Head of caudate nucleus (tissue), 42 donors: ENCODE measurements around the gene CDH20.

Source experiments
- DNase-seq, 42 donors: peaks; one replicate each; pipeline versions ENCODE4 v3.0.0 to v3.0.0-alpha.2; 2020 to 2021; ENCODE audit warnings: mixed read lengths in 7 of 42
- intact Hi-C: fragments of 100-400 bp; cut with DNase I; formaldehyde crosslinking; loops from one replicate; pipeline ENCODE4 v1.15.0; 2022

The CDH20 gene

GRCh38 chr18:61471942-61472341, 138.7 kb downstream of the CDH20 start:
- DNase-seq, result no peak
- intact Hi-C loops, result no loop called here

- intact Hi-C loops, result no loop called here
- DNase-seq, result no peak
Measured at GRCh38 chr18:61474341-61474740, 141.1 kb downstream of the CDH20 start.

GRCh38 chr18:61474918-61475317, 141.7 kb downstream of the CDH20 start:
- intact Hi-C loops, result no loop called here
- DNase-seq, result no peak

DNA sequence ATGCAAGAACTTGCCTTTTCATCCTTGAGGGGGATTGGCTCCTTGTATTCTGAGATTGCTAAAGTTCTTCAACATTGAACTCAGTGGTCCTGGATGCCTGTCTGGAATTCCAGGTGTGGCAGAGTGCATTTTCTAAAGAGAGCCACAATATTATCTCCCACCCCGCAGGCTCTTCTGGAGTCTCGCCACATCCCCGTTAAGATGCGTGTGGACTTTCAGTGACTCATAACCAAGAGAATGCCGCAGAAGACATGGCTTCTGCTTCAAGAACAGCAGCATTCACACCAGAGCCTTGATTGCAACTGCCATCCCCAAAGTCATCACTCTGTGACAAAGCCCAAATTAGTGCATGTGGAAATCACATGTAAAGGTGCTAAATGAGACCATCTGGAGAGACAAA, 142.7 kb downstream of the CDH20 start:
- no peak for DNase-seq
- intact Hi-C loops, result no loop called here

DNA sequence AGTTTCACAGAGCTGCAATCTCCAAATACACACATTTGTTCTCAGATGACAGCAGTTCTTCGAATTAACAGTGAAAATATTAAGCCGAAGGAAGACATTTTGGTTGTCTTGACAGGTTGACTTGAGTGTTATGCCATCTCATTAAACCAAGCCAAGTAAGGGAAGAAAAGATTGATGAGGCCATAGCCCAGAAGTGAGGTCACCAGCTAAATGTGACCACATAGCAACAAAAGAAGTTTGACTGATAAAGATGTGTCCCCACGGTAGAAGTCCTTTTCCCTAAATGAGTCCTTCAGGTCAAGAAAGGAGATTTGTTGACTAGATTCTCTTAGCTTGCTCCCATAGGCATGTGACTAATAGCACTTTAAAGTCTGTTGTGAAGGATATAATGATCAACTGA, 156.1 kb downstream of the CDH20 start:
- intact Hi-C loops, result no loop called here
- no peak for DNase-seq

GRCh38 chr18:61496374-61496773, 163.1 kb downstream of the CDH20 start:
- intact Hi-C loops, result no loop called here
- DNase-seq, result no peak

DNA sequence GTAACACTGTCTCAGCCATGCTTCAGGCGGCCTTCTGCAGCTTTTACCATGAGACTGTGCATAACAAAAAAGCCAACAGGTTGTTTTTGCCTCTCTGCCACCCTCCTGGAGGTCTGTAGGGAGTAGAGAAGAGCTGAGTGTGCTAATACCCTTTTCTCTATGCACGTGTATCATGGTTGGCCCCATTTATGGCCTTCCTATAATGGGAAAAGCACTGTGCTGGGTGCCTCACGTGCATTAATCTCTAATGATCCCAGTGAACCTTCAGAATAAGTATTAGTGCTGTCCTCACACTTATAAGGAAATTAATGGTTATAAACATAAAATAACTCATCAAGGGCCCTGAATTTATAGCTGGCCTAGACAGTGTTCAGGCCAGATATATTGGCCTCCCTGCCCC, 164.2 kb downstream of the CDH20 start:
- intact Hi-C loops, result no loop called here
- no peak for DNase-seq

- intact Hi-C loops, result loop anchor here (2.0 to 10.0 kb wide), 2 partner anchors 182 to 698 kb away; no protein-coding TSS in a partner anchor
- DNase-seq, result peak in 38 of 42 donors; percentile 11 to 90 (median 67)
Measured at GRCh38 chr18:61502472-61502871, 169.2 kb downstream of the CDH20 start.

- intact Hi-C loops, result loop anchor here (2.0 to 10.0 kb wide), 2 partner anchors 183 to 699 kb away; no protein-coding TSS in a partner anchor
- DNase-seq, result no peak
Measured at GRCh38 chr18:61503688-61504087, 170.5 kb downstream of the CDH20 start.

GRCh38 chr18:61528961-61529360, 195.7 kb downstream of the CDH20 start:
- DNase-seq, result no peak
- intact Hi-C loops, result no loop called here

DNA sequence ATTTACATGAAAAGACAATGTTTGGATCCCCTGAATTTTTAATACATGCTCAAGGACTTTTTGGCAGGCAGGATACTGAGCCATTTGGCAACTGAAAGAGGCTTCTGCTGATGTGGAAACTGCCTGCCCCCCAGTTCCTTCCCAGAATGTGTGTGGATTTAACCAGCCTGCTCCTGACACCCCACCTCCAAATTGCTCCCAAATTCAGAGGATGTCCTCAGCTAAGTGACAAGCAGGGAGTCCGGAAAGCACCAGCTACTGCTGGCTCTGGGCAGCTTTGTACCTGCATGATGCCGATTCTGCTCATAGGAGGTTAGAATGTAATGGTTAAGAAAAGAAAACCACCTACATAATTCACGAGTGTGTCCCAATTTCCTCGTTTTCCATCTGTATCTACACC, 197.5 kb downstream of the CDH20 start:
- peak in 1 of 42 donors; percentile 7 for DNase-seq

GRCh38 chr18:61531182-61531581, 198.0 kb downstream of the CDH20 start:
- peak in 41 of 42 donors; percentile 51 to 91 (median 74) for DNase-seq
- intact Hi-C loops, result no loop called here

More for the DNA sequence above, 197.5 kb downstream of the CDH20 start:
- intact Hi-C loops, result no loop called here

DNA sequence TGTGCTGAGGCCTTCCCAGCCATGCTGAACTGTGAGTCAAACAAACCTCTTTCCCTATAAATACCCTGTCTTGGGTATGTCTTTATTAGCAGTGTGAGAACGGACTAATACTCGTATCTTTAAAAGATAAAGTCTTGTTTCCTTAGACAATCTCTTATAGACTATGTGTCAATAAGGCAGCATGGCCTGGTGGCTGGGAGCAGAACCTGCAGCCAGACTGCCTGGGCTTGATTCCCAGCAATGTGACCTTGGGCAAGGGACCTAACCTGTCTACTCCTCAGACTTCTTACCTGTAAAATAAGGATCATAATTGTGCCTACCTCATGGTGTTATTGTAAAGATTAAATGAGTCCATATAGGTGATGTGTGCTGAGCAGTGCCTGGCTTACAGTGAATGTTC, 198.7 kb downstream of the CDH20 start:
- no peak for DNase-seq
- intact Hi-C loops, result no loop called here

DNA sequence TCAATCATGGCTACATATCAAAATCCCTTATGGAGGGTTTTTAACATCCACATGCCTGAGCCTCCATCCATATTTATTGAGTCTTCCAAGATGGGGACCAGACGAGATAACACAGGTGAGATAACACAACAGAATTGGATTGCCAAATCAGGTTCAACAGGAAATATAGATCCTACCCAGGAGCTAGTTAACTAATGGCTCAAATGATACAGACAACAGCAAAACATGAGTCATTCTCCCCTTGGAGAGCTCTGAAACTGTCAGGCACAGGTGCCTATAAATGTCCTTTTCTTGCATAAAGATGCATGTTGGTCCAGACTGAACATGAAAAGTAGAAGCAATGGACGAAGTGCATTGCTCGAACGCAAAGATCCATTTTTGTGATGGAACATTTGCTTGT, 202.2 kb downstream of the CDH20 start:
- intact Hi-C loops, result no loop called here
- DNase-seq, result no peak

- intact Hi-C loops, result no loop called here
Measured at GRCh38 chr18:61541673-61542072, 208.4 kb downstream of the CDH20 start.

GRCh38 chr18:61542596-61542995, 209.4 kb downstream of the CDH20 start:
- DNase-seq, result no peak
- intact Hi-C loops, result no loop called here

More at GRCh38 chr18:61541673-61542072, 208.4 kb downstream of the CDH20 start:
- DNase-seq, result no peak

- DNase-seq, result no peak
- intact Hi-C loops, result no loop called here
Measured at GRCh38 chr18:61543518-61543917, 210.3 kb downstream of the CDH20 start.

GRCh38 chr18:61544178-61544577, 210.9 kb downstream of the CDH20 start:
- no peak for DNase-seq
- intact Hi-C loops, result no loop called here

DNA sequence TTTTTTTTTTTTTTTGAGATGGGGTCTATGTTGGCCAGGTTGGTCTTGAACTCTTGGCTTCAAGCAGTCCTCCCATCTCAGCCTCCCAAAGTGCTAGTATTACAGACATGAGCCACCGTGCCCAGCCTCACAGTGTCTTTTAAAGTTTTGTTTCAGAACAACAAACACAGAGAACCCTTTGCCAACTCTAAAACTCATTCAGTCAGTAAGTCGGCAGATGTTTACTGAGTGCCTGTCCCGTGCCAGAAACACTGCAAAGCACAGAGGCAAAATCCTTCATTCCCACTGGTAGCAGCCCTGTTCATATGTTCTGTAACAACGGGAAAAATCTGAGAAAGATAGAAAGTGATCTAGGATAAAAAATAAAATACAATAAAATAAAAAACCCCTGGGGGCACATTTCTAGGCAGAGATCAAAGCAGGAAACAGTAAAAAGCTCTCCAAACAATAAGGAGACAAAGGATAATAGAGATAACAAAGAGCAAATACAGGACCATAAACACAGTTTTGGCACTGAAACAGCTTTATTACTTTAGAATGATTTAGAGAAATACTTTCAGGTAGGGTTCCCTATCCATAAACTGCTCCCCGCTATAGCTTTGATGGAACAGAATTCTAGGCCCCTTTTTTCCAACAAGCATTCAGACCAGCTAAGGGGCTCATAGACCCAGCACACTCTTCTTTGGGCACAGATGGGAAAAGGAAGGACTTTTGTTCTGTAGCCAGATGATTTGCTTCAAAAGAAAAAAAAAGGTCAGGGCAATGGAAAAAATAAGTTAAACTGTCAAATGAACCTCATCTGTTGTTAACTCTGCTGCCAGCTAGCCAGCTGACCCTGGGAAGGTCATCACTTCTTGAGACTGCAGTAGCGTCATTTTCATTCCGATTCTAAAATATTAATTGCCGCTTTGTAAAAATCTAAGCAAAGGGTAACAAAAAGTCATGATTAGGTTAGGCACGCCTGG, 212.3 kb downstream of the CDH20 start:
- intact Hi-C loops, result no loop called here
- no peak for DNase-seq

GRCh38 chr18:61546590-61546989, 213.4 kb downstream of the CDH20 start:
- intact Hi-C loops, result no loop called here
- peak in 3 of 42 donors; percentile 22 to 53 (median 50) for DNase-seq

DNA sequence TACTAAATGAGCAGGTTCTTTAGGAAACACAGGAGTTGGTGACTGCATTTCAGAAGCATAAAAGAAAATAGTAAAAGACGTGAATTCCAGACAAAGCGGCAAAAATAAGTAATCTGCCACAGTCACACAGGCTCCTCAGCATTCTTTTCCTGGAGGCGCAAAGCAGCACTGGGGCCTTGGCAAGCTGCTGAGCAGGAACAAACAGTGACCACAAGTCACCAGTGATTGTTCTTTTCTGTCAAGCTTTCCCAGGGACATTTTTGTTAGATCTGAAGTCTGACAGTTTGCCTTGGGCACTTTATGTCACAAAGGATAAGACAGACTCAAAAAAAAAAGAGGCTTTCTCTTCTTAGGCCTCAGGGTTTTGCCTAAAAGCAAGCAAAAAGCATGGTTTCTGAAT, 216.2 kb downstream of the CDH20 start:
- intact Hi-C loops, result no loop called here
- no peak for DNase-seq
